HG03280 (cell line): ENCODE data around the gene CTTNBP2NL.

ENCODE experiments used
- ATAC-seq: cut with Tn5 transposase; IDR thresholded peaks from one replicate; pipeline ENCODE4 v1.9.1; 2021; ENCODE audit warnings: mild to moderate bottlenecking, moderate library complexity; ENCODE audit not compliant: unreplicated experiment

Gene CTTNBP2NL

GRCh38 chr1:112504661-112505399 lies 108.8 kb downstream of the CTTNBP2NL start:
- ATAC-seq = no peak

GRCh38 chr1:112505400-112505785 lies 109.4 kb downstream of the CTTNBP2NL start:
- ATAC-seq = no peak

DNA sequence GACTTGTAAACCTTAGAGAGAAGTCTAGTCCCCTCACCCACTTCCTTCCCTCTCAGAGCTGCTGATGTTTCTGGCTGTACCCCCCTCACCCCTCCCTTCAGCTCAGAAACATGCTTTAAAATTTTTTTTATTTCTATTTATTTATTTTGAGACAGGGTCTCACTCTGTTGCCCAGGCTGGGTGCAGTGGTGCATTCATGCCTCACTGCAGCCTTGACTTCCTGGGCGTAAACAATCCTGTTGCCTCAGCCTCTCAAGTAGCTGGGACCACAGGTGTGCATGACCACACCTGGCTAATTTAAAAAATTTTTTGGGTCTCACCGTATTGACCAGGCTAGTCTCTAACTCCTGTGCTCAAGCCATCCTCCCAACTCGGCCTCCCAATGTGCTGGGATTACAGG lies 109.9 kb downstream of the CTTNBP2NL start:
- ATAC-seq = no peak

- no peak for ATAC-seq
Observed at GRCh38 chr1:112506306-112506705, 110.3 kb downstream of the CTTNBP2NL start.

GRCh38 chr1:112506731-112507130 lies 110.7 kb downstream of the CTTNBP2NL start:
- ATAC-seq = no peak

- ATAC-seq = no peak
Observed at GRCh38 chr1:112507336-112507735, 111.3 kb downstream of the CTTNBP2NL start.

GRCh38 chr1:112507921-112508277 lies 111.9 kb downstream of the CTTNBP2NL start:
- ATAC-seq = no peak

DNA sequence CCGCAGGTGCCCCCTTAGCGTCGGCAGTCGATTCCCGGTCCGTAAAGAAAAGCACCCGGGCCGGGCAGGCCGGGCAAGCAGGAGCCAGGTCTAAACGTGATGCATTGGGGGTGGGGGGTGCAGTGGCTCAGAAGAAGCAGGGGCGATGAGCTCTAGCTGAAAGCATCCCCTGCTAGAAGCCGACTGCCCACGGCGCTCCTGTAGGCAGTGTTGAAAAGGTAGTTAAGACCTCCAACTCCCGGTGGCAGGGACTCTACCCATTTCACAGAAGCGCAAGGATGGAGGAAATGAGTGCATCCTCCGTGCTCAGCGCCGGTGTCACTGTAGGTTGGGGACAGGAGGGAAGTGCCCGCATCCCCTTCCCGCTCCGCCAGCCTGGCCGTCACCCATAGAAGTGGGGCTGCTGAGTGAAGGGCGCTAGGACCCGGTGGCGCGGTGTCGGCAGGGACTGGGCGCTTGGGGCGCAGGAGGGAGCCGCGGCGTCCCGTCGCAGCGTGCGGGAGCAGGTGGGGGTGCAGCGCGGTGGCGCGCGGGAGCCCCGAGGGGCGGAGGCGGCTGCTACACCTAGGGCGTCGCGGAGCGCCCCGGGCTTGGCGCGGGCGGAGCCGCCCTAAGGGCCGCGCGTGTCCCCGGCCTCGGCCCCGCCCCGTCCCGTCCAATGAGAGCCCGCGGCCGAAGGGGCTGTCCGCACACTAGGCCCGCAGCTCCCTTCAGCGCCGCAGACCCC lies 112.4 kb downstream of the CTTNBP2NL start, which contains the start of gene WNT2B:
TSS of gene WNT2B (plus strand) at position 688 of the 727 bp plus-strand sequence. CDS start 298 bp downstream, outside the sequence.
- peak; percentile 55 for ATAC-seq

DNA sequence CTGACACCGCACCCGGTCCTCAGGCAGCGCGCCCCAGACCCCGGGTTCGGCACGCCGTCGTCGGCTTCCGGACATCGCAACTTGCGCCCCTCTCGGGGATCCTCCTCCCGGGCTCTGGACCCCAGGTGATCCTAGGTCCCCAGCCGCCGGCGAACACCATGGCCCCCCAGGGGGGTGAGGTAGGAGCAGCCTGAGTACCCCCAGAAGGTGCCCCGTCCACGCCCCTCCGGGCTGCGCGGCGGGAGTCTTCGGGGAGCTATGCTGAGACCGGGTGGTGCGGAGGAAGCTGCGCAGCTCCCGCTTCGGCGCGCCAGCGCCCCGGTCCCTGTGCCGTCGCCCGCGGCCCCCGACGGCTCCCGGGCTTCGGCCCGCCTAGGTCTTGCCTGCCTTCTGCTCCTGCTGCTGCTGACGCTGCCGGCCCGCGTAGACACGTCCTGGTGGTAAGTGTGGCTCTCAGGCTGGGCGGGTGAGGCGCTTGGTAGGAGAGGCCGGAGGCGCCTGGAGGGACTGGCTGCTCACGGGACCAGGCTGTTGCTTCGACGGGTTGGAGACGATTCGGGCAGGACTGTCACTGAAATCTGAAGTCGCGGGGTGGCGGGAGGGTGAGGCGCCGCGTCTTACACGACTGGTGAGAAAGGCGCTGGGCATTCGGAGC lies 113.1 kb downstream of the CTTNBP2NL start:
- no peak for ATAC-seq

- no peak for ATAC-seq
Observed at GRCh38 chr1:112509660-112510178, 113.7 kb downstream of the CTTNBP2NL start.

DNA sequence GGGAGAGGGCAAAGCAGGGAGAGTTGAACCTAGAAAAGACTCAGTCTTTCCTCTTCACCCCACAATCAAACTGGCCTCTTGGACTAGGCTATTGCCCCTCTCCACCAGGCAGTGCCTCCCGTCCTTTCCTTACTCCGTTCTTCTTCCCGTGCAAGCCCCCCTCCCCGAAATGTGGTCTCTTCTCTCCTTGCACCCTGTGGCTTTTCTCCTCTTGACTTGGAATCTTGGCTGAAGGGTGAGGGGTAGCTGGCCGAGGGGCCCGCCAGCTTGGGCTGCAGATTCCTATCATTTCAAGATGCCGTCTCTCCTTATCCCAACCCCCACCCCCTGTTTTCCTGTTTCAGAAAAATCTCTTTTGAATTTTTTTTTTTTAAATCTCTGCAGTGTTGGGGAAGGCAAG lies 114.3 kb downstream of the CTTNBP2NL start:
- ATAC-seq = no peak
